Bronchial epithelial cell (primary cell): Measurements from ENCODE around the gene BAG1. TPM values are rescaled to one million over a fixed set of nuclear protein-coding genes. Genes with fewer than 3 reads are reported as not detected.

Experiments used
- DNase-seq: peaks from one replicate; pipeline ENCODE4 v3.0.0-alpha.2; 2010; ENCODE audit warnings: low read depth
- FAIRE-seq: peaks from 2 replicates; lab custom pipeline; 2011; peaks lifted over from hg19 to GRCh38; lab: Jason Lieb, UNC
- H3K27me3 ChIP-seq: 2 replicates; pipeline ENCODE4 v1.5.1; 2011; ENCODE audit warnings: low read length; ENCODE audit not compliant: control insufficient read depth, insufficient read depth
- H3K36me3 ChIP-seq: 2 replicates; pipeline ENCODE4 v1.5.1; 2011; ENCODE audit warnings: low read length; ENCODE audit not compliant: control insufficient read depth, insufficient read depth
- H3K4me3 ChIP-seq: 2 replicates; pipeline ENCODE4 v1.5.1; 2011; ENCODE audit warnings: mild to moderate bottlenecking, low read depth, low read length, control low read depth
- CTCF ChIP-seq: IDR thresholded peaks from 2 replicates; pipeline ENCODE4 v1.5.1; 2011; ENCODE audit warnings: mild to moderate bottlenecking, moderate library complexity, low read length, control low read depth, inconsistent platforms; ENCODE audit not compliant: insufficient read depth, severe bottlenecking
- total RNA-seq: library from RNA; depleted of rRNA; stranded (reverse); fragments of >200 nt; gene quantifications from 2 replicates; pipeline ENCODE4 v1.2.1, GENCODE V29; 2014

BAG1 gene
- total RNA-seq, 1 donor from 2014 or later, result 68.7 TPM

DNA sequence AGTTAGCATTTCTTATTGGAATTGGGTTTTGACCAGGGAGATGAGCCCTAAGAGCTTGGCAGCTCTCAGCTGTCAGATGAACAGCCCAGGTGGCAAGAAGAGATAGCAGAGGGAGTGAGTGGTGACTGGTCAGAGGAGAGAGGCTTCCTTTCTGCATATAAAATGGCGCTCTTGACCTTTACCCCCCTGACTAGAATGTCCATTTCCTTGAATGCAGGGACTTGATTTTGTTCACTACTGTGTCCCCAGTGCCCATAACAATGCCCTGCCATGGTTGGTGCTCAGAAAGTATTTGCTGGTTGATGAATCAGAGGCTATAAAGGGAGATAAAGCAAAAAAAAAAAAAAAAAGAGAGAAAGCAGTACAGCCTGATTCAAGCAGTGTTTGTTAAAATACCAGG lies 7.6 kb upstream of the BAG1 start:
- Histone ChIP-seq H3K36me3 (peaks cover 16% of the 10 kb centered on the region), H3K4me3 (no peak overlapping the region), H3K27me3 (no peaks in the 10 kb centered on the region)
- no peak for TF ChIP-seq CTCF
- DNase-seq, result no peak
- no peak for FAIRE-seq

- DNase-seq, result peak; percentile 77
- Histone ChIP-seq H3K27me3 (no peaks in the 10 kb centered on the region), H3K4me3 (no peak overlapping the region), H3K36me3 (peaks cover 11% of the 10 kb centered on the region)
- no peak for TF ChIP-seq CTCF
- FAIRE-seq, result no peak
Observed at GRCh38 chr9:33270146-33270545, 5.6 kb upstream of the BAG1 start.

DNA sequence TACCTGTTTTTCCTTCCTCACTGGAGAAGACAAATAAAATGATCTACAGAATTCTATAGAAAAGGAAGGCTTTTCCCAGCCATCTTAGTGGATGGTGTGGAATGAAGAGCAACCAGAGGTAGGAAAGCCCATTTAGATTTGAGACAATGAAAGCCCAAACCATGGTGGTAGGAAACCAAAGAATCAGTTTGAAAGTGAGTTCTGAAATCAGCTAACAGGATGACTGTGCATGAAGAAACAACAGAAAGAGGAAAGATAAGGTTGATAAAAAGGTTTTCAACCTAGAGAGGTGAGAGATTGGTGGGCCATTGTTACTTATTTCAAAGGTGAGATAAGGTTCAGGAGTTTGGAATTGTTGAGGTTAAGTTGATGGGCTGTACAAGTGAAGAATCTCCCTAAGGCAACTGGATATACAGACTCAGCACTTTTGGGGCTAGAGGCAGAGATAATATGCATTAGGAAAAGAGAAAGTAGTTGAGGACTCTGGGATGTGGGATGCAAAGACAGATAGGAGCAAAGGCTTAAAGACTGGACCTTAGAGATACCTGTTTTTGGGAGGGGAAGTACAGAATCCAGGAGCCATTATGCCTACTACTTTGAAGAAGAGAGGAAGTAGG lies 2.8 kb upstream of the BAG1 start:
- Histone ChIP-seq H3K36me3 (peaks cover 10% of the 10 kb centered on the region), H3K27me3 (no peaks in the 10 kb centered on the region), H3K4me3 (no peak overlapping the region)
- DNase-seq (no peak), FAIRE-seq (no peak)
- no peak for TF ChIP-seq CTCF

GRCh38 chr9:33265211-33265865 lies 830 bp upstream of the BAG1 start:
- Histone ChIP-seq H3K36me3 (peaks cover 7% of the 10 kb centered on the region), H3K4me3 (peak overlapping the region; percentile 66), H3K27me3 (no peaks in the 10 kb centered on the region)
- FAIRE-seq, result no peak
- no peak for DNase-seq
- no peak for TF ChIP-seq CTCF

GRCh38 chr9:33264003-33264472 lies 470 bp downstream of the BAG1 start:
- TF ChIP-seq CTCF, result no peak
- peaks cover 18% of the 10 kb centered on the region for H3K36me3 ChIP-seq
- DNase-seq (no peak), FAIRE-seq (no peak)
- H3K27me3 ChIP-seq, result no peaks in the 10 kb centered on the region
- peak overlapping the region; percentile 86 for H3K4me3 ChIP-seq
